Measurements from ENCODE around the gene CADM1. TPM values are rescaled to one million over a fixed set of nuclear protein-coding genes. Genes with fewer than 3 reads are reported as not detected.

Gene CADM1
- total RNA-seq, 4 donors from 2014 or later: 1.2 to 2.5 (median 2.2) TPM

DNA sequence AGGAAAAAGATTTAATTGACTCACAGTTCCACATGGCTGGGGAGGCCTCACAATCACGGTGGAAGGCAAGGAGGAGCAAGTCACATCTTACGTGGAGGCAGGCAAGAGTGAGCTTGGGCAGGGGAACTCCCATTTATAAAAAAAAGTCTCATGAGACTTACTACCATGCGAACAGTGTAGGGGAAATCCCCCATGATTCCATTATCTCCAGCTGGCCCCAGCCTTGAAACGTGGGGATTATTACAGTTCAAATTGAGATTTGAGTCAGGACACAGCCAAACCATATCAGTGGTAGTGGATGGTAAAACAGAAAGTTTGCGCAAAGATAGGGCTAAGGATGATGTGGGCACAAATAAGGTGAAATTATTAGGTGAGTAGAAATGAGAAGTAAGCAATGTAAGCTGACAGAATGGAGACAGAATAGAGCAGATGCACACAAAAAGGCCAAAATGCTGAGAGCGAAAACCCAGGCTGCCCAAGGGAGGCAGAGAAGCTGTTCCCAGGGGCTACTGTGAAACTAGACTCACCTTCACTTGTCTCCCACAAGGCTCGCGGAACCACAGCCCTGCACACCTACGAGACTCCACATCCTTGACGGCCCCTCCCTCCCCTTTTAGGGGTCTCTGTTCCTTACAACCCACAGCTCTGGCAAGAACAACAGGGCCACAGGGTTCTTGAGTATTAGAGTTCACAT, 377.6 kb downstream of the CADM1 start:
- Histone ChIP-seq H3K4me1 (no peaks in the 10 kb centered on the region), H3K36me3 (no peaks in the 10 kb centered on the region), H3K4me3 (no peak overlapping the region), H3K27me3 (no peaks in the 10 kb centered on the region), H3K9me3 (no peaks in the 10 kb centered on the region), H3K27ac (no peak overlapping the region)
- TF ChIP-seq POLR2A (IDR thresholded peaks at IDR 0.05): no peak
- TF ChIP-seq, protein P1, sequence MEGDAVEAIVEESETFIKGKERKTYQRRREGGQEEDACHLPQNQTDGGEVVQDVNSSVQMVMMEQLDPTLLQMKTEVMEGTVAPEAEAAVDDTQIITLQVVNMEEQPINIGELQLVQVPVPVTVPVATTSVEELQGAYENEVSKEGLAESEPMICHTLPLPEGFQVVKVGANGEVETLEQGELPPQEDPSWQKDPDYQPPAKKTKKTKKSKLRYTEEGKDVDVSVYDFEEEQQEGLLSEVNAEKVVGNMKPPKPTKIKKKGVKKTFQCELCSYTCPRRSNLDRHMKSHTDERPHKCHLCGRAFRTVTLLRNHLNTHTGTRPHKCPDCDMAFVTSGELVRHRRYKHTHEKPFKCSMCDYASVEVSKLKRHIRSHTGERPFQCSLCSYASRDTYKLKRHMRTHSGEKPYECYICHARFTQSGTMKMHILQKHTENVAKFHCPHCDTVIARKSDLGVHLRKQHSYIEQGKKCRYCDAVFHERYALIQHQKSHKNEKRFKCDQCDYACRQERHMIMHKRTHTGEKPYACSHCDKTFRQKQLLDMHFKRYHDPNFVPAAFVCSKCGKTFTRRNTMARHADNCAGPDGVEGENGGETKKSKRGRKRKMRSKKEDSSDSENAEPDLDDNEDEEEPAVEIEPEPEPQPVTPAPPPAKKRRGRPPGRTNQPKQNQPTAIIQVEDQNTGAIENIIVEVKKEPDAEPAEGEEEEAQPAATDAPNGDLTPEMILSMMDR (IDR thresholded peaks at IDR 0.05 in 4 of 5, conservative IDR thresholded peaks at IDR 0.05 in 1 of 5): no peak
- in situ Hi-C loops (cut with MboI; ENCODE audit: low sequenced_read_pairs in 4 of 4): no loop called here
- DNase-seq (no peak), ATAC-seq (no peak)
- intact Hi-C loops (cut with DNase I; ENCODE audit: low total_unique reads): no loop called here

GRCh38 chr11:115126092-115126491, 378.1 kb downstream of the CADM1 start:
- ATAC-seq: no peak
- in situ Hi-C loops (cut with MboI; ENCODE audit: low sequenced_read_pairs in 4 of 4) (no loop called here), intact Hi-C loops (cut with DNase I; ENCODE audit: low total_unique reads) (no loop called here)

DNA sequence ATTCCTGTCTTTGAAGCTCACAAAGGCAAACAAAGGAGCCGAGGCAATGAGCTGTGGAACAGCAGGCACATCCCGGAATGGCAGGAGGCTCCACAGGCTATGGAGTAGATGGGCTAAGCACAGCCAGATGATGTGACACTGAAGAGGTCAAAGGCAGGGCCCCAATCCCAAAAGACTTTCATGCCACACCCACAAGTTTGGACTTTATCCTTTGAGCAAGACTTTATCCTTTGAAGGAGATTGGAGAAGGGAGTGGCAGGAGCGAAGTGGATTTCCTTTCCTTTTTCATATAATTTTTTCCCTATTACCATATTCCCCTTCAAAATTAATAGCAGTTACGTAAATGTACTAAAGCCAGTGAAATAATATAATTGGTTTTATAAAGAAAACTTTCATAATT, 379.4 kb downstream of the CADM1 start:
- no peaks in the 10 kb centered on the region for H3K9me3 ChIP-seq
- H3K4me3 ChIP-seq: no peak overlapping the region
- in situ Hi-C loops (cut with MboI; ENCODE audit: low sequenced_read_pairs in 4 of 4): no loop called here
- no peaks in the 10 kb centered on the region for H3K27me3 ChIP-seq
- no peaks in the 10 kb centered on the region for H3K4me1 ChIP-seq
- intact Hi-C loops (cut with DNase I; ENCODE audit: low total_unique reads): no loop called here
- TF ChIP-seq, protein P1 (IDR thresholded peaks at IDR 0.05 in 4 of 5, conservative IDR thresholded peaks at IDR 0.05 in 1 of 5): no peak
- DNase-seq: no peak
- no peak for ATAC-seq
- no peak overlapping the region for H3K27ac ChIP-seq
- H3K36me3 ChIP-seq: no peaks in the 10 kb centered on the region

More at GRCh38 chr11:115126092-115126491, 378.1 kb downstream of the CADM1 start:
- Histone ChIP-seq H3K4me3 (no peak overlapping the region), H3K27me3 (no peaks in the 10 kb centered on the region), H3K4me1 (no peaks in the 10 kb centered on the region), H3K36me3 (no peaks in the 10 kb centered on the region), H3K27ac (no peak overlapping the region), H3K9me3 (no peaks in the 10 kb centered on the region)
- no peak for TF ChIP-seq POLR2A (IDR thresholded peaks at IDR 0.05)
- TF ChIP-seq, protein P1 (IDR thresholded peaks at IDR 0.05 in 4 of 5, conservative IDR thresholded peaks at IDR 0.05 in 1 of 5): no peak
- DNase-seq: no peak

DNA sequence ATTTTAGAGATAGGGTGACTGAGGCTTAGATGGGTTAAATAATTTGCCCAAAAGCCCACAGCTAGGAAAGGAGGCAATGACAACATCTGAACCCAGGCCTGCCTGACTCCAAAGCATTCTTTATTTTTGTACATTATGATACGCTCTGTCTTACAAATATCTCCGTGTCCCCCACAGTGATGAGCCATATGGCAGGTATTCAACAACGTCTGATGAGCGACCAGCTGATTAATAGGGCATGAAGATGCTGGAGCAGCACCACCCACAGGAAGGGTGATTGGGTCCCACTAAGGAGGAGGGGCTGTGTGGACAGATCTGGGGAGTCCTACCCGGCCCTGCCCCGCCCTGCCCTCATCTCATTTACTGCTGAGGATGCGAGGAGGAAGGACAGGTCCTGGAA, 380.6 kb downstream of the CADM1 start:
- intact Hi-C loops (cut with DNase I; ENCODE audit: low total_unique reads): no loop called here
- Histone ChIP-seq H3K27me3 (no peaks in the 10 kb centered on the region), H3K4me1 (no peaks in the 10 kb centered on the region), H3K36me3 (no peaks in the 10 kb centered on the region), H3K9me3 (no peaks in the 10 kb centered on the region), H3K4me3 (no peak overlapping the region), H3K27ac (no peak overlapping the region)
- TF ChIP-seq, protein P1 (IDR thresholded peaks at IDR 0.05 in 4 of 5, conservative IDR thresholded peaks at IDR 0.05 in 1 of 5): no peak
- TF ChIP-seq POLR2A (IDR thresholded peaks at IDR 0.05): no peak
- no peak for ATAC-seq
- in situ Hi-C loops (cut with MboI; ENCODE audit: low sequenced_read_pairs in 4 of 4): no loop called here
- DNase-seq: no peak

- Histone ChIP-seq H3K27ac (no peak overlapping the region), H3K4me1 (no peaks in the 10 kb centered on the region), H3K27me3 (no peaks in the 10 kb centered on the region), H3K36me3 (no peaks in the 10 kb centered on the region), H3K9me3 (no peaks in the 10 kb centered on the region), H3K4me3 (no peak overlapping the region)
- no peak for DNase-seq
- in situ Hi-C loops (cut with MboI; ENCODE audit: low sequenced_read_pairs in 4 of 4): no loop called here
- intact Hi-C loops (cut with DNase I; ENCODE audit: low total_unique reads): no loop called here
- no peak for ATAC-seq
- TF ChIP-seq, protein P1 (IDR thresholded peaks at IDR 0.05 in 4 of 5, conservative IDR thresholded peaks at IDR 0.05 in 1 of 5): no peak
- no peak for TF ChIP-seq POLR2A (IDR thresholded peaks at IDR 0.05)
Observed at GRCh38 chr11:115122274-115122673, 381.9 kb downstream of the CADM1 start.

Measured in gastrocnemius medialis (tissue), 4 donors.